ENCODE results near the gene SMAD3.

SMAD3 gene

DNA sequence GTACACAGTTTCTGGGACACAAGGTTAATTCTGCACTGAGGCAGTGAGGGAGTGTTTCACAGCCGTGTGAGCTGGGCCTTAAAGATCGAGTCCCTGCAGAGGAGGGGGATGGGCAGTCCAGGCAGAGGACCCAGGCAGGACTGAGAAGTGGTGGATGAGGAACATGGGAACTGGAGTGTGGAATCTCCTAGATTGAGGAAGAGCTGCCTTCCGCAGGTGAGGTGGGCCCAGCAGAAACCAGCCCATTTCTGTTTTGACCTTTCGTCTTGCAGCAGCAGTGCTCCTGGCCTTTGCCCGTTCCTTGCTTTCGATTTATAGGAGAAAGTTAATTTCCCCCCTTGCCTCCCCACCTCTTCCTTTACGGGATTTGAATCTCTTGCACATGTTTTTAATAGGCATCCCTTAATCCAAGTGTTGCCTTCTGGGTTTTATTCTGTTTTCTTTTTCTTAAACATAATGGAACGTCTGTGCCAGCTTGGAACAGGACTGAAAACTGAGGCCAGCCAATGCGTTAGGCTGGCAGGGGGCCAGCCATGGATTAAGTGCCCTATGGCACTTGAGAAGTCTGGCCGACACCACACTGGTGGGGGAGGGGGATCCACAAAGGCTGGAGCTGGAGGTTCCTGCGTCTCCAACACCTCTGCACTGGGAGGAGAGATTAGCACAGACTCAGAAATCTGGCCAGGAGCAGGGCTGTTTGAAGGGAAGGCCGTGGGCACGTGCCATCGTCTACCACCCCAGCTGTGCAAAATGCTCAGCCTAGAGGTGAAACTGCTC is 111.0 kb downstream of the SMAD3 start:
- DNase-seq (ENCODE audit: insufficient read length, low spot score) (no peak), FAIRE-seq (no peak)

- DNase-seq (ENCODE audit: insufficient read length, low spot score) = no peak
- FAIRE-seq = no peak
Observed at GRCh38 chr15:67177752-67178151, 112.3 kb downstream of the SMAD3 start.

DNA sequence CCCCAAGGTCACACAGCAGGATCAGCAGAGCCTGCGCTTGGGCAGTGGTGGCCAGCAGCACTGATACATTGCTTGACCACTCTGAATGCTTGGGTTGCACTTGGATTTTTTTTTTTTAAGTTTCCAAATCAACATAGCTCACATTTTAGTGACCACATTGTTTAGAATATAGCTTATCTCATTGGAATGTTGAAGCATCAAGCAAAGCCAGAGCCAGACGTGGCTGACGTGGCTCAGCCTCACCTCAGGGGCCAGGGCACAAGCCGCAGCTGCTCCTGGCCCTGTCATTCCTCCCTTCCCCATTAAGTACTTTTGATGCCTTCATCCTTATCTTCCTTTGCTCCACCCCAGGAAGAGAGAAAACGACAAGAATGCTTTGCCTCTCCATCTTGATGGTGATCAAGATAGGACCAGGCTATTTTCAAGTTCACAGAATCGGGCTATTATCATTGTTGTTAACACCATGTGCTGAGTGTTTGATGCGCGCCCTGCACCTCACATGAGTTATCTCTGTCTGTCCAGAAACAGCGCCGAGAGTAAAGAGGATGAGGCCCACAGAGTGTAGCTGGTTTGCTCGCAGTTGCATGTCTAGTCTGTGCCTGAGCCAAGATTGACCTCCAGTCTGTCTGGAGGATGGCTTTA is 113.3 kb downstream of the SMAD3 start:
- no peak for DNase-seq (ENCODE audit: insufficient read length, low spot score)
- FAIRE-seq = no peak

DNA sequence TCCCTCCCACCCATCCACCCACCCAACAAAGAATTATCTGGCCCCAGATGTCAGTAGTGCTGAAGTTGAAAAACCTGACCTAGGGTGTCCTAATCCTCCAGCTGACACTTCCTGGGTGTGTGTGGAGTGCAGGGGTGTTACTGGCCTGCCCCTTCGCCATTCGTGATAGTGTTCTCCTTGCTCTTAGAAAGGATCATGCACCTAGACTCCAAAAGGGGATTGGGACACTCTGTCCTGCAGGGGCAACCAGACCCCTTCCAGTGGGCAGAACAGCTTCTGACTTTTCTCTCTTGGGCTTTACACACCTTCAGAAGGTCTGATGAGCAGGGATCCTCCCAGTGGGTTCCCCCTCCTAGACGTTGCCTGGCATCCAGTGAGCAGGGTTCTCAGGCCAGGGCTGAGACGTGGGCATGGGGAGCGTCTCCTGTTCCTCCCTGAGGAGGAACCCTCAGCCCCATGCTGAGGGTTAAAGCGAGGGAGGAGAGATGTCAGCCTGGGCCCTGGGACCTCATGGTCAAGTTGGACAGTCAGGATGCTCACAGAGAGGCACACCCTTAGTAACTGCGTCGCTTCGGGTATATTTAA is 114.1 kb downstream of the SMAD3 start:
- DNase-seq (ENCODE audit: insufficient read length, low spot score) = no peak
- FAIRE-seq = no peak

DNA sequence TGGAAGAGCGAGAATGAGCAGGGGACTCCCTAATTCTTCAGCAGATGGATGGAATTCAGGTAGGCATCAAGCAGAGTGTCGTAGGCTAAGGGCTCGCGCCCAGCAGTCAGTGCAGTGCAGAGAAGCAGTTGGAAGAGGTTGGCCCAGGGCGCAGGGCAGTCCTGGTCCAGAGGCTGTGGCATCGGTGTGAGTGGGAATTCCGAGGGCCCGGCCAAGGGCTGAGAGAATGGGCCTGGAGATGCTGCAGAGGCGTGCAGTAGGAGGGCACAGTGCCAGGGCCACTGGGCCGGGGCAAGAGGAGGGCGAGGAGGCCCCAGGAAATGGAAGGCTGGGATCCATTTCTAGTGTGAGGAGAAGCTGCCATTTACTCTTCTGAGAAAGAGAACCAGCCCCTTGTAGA is 114.6 kb downstream of the SMAD3 start:
- FAIRE-seq = no peak
- no peak for DNase-seq (ENCODE audit: insufficient read length, low spot score)

- DNase-seq (ENCODE audit: insufficient read length, low spot score) (no peak), FAIRE-seq (no peak)
Observed at GRCh38 chr15:67180514-67181191, 115.3 kb downstream of the SMAD3 start.

GRCh38 chr15:67181221-67181639 is 115.8 kb downstream of the SMAD3 start:
- FAIRE-seq (no peak), DNase-seq (ENCODE audit: insufficient read length, low spot score) (no peak)

GRCh38 chr15:67183443-67184169 is 118.2 kb downstream of the SMAD3 start:
- DNase-seq (ENCODE audit: insufficient read length, low spot score) (no peak), FAIRE-seq (no peak)

DNA sequence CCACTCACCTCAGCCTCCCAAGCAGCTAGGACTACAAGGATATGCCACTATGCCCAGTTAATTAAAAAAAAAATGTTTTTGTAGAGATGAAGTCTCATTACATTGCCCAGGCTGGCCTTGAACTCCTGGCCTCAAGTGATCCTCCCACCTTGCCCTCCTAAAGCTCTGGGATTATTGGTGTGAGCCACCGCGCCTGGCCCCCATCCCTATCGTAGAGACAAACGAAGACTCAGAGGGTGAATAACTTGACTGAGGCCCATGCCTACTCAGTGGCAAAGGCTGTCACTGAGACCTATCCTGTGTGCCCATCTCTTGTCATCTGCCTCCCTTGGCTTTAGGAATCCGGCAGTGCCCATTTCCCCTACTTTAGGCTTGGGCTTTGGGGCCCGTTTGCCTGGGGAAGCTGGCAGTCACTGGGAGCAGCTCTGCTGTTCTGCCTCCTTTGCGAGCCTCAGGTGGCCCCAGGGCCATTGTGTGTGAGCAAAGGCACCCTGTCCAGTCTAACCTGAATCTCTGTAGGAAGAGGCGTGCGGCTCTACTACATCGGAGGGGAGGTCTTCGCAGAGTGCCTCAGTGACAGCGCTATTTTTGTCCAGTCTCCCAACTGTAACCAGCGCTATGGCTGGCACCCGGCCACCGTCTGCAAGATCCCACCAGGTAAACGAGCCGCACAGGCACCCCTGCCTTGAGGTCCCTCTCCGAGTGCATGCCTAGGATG is 119.0 kb downstream of the SMAD3 start:
- FAIRE-seq (no peak), DNase-seq (ENCODE audit: insufficient read length, low spot score) (no peak)

DNA sequence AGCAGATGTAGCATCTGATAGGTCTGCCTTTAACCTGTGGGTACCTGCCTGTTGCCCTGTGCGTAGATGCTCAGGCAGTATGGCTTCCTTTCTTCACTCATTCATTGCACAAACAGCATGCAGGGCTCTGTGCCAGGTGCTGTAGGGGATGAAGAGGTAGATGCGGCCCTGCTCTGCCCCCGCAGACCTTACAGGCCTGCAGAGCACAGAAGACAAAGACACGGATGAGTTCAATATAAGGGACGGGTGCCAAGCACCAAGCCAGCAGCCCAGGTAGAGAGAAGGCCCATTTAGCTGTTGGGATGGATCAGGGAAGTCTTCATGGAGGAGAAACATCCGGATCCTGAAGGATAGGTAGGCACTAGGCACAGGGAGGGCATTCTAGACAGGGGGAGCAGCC is 119.6 kb downstream of the SMAD3 start:
- DNase-seq (ENCODE audit: insufficient read length, low spot score) = no peak
- no peak for FAIRE-seq

GRCh38 chr15:67185621-67186225 is 120.3 kb downstream of the SMAD3 start:
- FAIRE-seq (no peak), DNase-seq (ENCODE audit: insufficient read length, low spot score) (no peak)

GRCh38 chr15:67186226-67186649 is 120.8 kb downstream of the SMAD3 start:
- no peak for FAIRE-seq

GRCh38 chr15:67186688-67187087 is 121.3 kb downstream of the SMAD3 start:
- FAIRE-seq = no peak
- DNase-seq (ENCODE audit: insufficient read length, low spot score) = no peak

More at GRCh38 chr15:67186226-67186649, 120.8 kb downstream of the SMAD3 start:
- no peak for DNase-seq (ENCODE audit: insufficient read length, low spot score)

DNA sequence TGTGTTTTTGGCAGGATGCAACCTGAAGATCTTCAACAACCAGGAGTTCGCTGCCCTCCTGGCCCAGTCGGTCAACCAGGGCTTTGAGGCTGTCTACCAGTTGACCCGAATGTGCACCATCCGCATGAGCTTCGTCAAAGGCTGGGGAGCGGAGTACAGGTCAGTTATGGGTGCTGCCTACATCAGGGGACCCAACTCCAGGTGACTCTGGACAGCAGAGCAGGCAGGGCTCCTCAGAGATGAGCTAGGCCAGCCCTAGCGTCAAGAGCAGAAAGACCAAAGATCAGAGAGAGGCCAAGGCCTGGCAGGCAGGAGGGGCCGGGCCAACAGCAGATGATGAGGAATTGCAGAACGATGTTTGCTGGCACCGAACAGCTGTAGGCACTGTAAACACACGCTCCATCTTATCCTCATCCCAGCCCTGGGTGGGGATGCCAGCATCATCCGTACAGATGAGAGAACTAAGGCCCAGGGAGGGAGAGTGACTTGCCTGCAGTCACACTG is 122.0 kb downstream of the SMAD3 start:
- no peak for FAIRE-seq
- no peak for DNase-seq (ENCODE audit: insufficient read length, low spot score)

DNA sequence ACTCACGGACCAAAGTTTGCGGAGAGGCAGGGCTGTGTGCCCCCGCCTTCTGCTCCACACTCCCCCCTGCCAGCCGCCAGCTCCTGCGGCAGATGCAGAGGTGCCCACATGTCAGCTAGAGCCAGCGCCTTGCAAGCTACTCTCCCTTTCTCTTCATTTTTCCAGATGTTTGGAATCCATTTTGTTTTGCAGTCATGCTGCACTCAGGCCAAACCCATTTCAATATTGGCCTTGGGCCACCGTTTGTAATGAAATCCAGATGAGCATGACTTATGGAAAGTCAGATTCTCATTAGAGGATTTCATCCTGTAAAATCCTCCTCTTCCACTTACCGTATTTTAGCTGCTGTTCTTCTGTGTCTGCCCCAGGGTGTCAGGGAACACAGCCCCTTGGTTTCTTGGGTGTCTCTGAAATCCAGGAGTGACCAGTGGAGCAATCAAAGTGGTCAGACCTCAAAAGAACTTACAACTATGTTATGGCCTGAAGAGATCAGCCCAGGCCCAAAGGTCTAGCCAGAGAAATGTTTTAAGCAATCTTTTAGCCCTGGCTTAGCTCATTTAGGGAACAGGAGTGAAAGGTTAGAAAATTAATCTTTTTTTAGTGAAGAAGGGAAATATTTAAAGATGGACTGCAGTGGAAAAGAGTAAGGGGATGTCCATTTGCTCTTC is 123.3 kb downstream of the SMAD3 start:
- DNase-seq (ENCODE audit: insufficient read length, low spot score) = no peak
- no peak for FAIRE-seq

DNA sequence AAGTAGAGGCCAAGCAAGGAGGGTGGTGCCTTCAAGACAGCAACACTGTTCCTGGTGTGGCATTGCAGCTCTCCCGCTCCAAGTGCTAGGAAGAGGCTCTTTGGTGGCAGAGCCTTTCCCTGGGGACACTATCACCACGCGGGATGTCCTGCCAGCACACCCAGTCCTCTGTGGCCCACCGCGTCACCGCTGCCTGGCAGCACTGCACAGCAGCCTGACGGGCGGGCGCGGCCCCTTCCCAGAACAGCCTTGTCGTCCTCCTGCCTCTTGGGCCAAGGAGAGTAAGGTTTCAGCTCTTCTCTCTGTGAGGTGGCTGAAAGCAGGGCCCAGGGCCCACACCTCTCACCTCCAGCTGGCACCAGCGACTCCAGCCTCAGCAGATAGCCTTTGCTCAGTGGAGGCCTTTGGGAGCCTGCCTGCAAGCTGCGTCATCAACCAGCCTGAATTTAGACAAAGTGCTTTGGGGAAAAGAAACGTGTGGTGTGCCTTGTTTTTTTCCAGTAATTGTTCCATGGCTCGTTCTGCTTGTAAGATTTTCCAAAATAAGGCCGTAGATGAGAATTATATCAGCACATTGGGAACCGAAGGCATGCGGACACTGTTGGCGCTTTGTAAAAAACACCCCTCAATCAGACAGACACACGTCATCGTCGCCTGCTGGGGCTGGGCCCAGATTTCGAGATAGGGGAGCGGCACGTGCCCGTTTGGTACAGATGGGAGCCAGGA is 124.1 kb downstream of the SMAD3 start:
- DNase-seq (ENCODE audit: insufficient read length, low spot score) (no peak), FAIRE-seq (no peak)

DNA sequence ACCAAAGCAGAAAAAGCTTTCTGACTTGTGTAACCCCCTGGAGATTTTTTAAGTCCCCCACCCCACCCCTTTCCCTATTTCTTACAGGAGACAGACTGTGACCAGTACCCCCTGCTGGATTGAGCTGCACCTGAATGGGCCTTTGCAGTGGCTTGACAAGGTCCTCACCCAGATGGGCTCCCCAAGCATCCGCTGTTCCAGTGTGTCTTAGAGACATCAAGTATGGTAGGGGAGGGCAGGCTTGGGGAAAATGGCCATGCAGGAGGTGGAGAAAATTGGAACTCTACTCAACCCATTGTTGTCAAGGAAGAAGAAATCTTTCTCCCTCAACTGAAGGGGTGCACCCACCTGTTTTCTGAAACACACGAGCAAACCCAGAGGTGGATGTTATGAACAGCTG is 124.9 kb downstream of the SMAD3 start:
- FAIRE-seq = no peak
- DNase-seq (ENCODE audit: insufficient read length, low spot score) = no peak

GRCh38 chr15:67190813-67191212 is 125.4 kb downstream of the SMAD3 start:
- DNase-seq (ENCODE audit: insufficient read length, low spot score) (no peak), FAIRE-seq (no peak)

Measured in GM19239 (cell line).